Endothelial cell of umbilical vein (primary cell): ENCODE data around the gene MIXL1. TPM values are rescaled to one million over a fixed set of nuclear protein-coding genes. Genes with fewer than 3 reads are reported as not detected.

Experiments used
- Bru-seq: library from RNA; stranded (reverse); fragments of 400-500 nt; gene quantifications from one replicate; lab custom pipeline; 2021; lab: Mats Ljungman, UMichigan
- BruChase-seq, 2 experiments: library from RNA; stranded (reverse); fragments of 400-500 nt; gene quantifications; one replicate each; lab custom pipeline; 2021; lab: Mats Ljungman, UMichigan
- BruUV-seq: library from RNA; stranded (reverse); fragments of 400-500 nt; replicated peaks from 2 replicates; lab custom pipeline; 2021; lab: Mats Ljungman, UMichigan
- CTCF ChIA-PET: fragments of 300-600, 350-600 bp; sonication (Branson Sonifier 250); formaldehyde crosslinking; loops from one replicate; lab custom pipeline; 2021; ENCODE audit warnings: antibody characterized with exemption, inconsistent platforms; lab: Charles Lee
- POLR2A ChIA-PET: fragments of 300-600, 350-600 bp; sonication (Branson Sonifier 250); formaldehyde crosslinking; loops from one replicate; lab custom pipeline; 2021; ENCODE audit warnings: antibody characterized with exemption, inconsistent platforms; lab: Charles Lee
- DNase-seq: peaks from one replicate; pipeline ENCODE4 v3.0.0-alpha.2; 2011; ENCODE audit warnings: low read depth, low spot score
- FAIRE-seq: peaks from 2 replicates; lab custom pipeline; 2011; peaks lifted over from hg19 to GRCh38; lab: Jason Lieb, UNC
- H2AFZ ChIP-seq: 2 replicates; pipeline ENCODE4 v1.6.0; 2012; ENCODE audit warnings: low read depth, low read length, control low read depth, inconsistent platforms
- H3K27ac ChIP-seq: 2 replicates; pipeline ENCODE4 v1.5.1; 2011; ENCODE audit warnings: low read depth, mild to moderate bottlenecking, control low read depth, low read length, moderate library complexity; ENCODE audit not compliant: insufficient read depth
- H3K27me3 ChIP-seq, 2 experiments: 2 replicates each; pipeline versions ENCODE4 v1.6.0 to v1.6.1; 2011; ENCODE audit warnings: low read length in 2 of 2, mixed read lengths in 1 of 2; ENCODE audit not compliant: control insufficient read depth in 2 of 2, insufficient read depth in 2 of 2
- H3K36me3 ChIP-seq, 2 experiments: 2 replicates in 1 of 2; 3 replicates in 1 of 2; pipeline ENCODE4 v1.5.1; 2011; ENCODE audit warnings: low read length in 2 of 2, mild to moderate bottlenecking in 1 of 2, moderate library complexity in 1 of 2; ENCODE audit not compliant: control insufficient read depth in 2 of 2, insufficient read depth in 2 of 2; ENCODE audit errors: extremely low read depth in 1 of 2
- H3K4me1 ChIP-seq: 3 replicates; pipeline ENCODE4 v1.5.1; 2011; ENCODE audit warnings: mild to moderate bottlenecking, low read length; ENCODE audit not compliant: control insufficient read depth, insufficient read depth; ENCODE audit errors: extremely low read depth
- H3K4me2 ChIP-seq: 2 replicates; pipeline ENCODE4 v1.6.1; 2011; ENCODE audit warnings: low read length, control low read depth, mixed read lengths; ENCODE audit not compliant: insufficient read depth
- H3K4me3 ChIP-seq, 3 experiments: fragments of 200-600 bp in 1 of 3; sonication (generic), shearing (Covaris generic) in 1 of 3; replicated peaks in 1 of 3; 2 replicates each; pipeline ENCODE4 v1.5.1; 2011 to 2016; ENCODE audit warnings: control low read depth in 3 of 3, low read length in 3 of 3, mild to moderate bottlenecking in 2 of 3, inconsistent platforms in 1 of 3, low read depth in 1 of 3, moderate library complexity in 1 of 3; ENCODE audit not compliant: insufficient read depth in 1 of 3
- H3K79me2 ChIP-seq: 2 replicates; pipeline ENCODE4 v1.6.0; 2012; ENCODE audit warnings: low read length, inconsistent platforms; ENCODE audit not compliant: control insufficient read depth, insufficient read depth
- H3K9ac ChIP-seq: replicated peaks from 2 replicates; pipeline ENCODE3; 2011; ENCODE audit warnings: low read length, control low read depth; ENCODE audit not compliant: insufficient read depth; ENCODE audit errors: extremely low read depth
- H3K9me1 ChIP-seq: replicated peaks from 3 replicates; pipeline ENCODE4 v1.6.0; 2011; ENCODE audit warnings: mild to moderate bottlenecking, low read length; ENCODE audit not compliant: control insufficient read depth, insufficient read depth; ENCODE audit errors: extremely low read depth
- H3K9me3 ChIP-seq: replicated peaks from 2 replicates; pipeline ENCODE4 v1.5.1; 2012; ENCODE audit warnings: low read length, inconsistent platforms; ENCODE audit not compliant: control insufficient read depth, insufficient read depth
- H4K20me1 ChIP-seq: replicated peaks from 2 replicates; pipeline ENCODE3; 2011; ENCODE audit warnings: mild to moderate bottlenecking, low read length; ENCODE audit not compliant: control insufficient read depth, insufficient read depth; ENCODE audit errors: extremely low read depth
- EZH2 ChIP-seq: IDR thresholded peaks from 2 replicates; pipeline ENCODE4 v1.6.1; 2012; ENCODE audit warnings: borderline replicate concordance, low read depth, mild to moderate bottlenecking, moderate library complexity, low read length, inconsistent platforms; ENCODE audit not compliant: severe bottlenecking
- FOS ChIP-seq: IDR thresholded peaks from 2 replicates; pipeline ENCODE4 v1.6.1; 2011; ENCODE audit warnings: mild to moderate bottlenecking, low read length, moderate library complexity, borderline replicate concordance; ENCODE audit not compliant: insufficient read depth
- GATA2 ChIP-seq: IDR thresholded peaks from 2 replicates; pipeline ENCODE4 v1.7.0; 2011; ENCODE audit warnings: low read depth, mild to moderate bottlenecking, moderate library complexity, mixed read lengths, low read length; ENCODE audit not compliant: insufficient read length, insufficient read depth
- JUN ChIP-seq: IDR thresholded peaks from 2 replicates; pipeline ENCODE4 v1.6.1; 2011; ENCODE audit warnings: borderline replicate concordance, low read depth; ENCODE audit not compliant: insufficient read length, insufficient read depth
- MAX ChIP-seq: IDR thresholded peaks from 2 replicates; pipeline ENCODE4 v1.6.1; 2011; ENCODE audit not compliant: insufficient read depth, insufficient read length
- MYC ChIP-seq: IDR thresholded peaks from one replicate; pipeline ENCODE4 v1.6.1; 2011; ENCODE audit warnings: mild to moderate bottlenecking, low read depth, low read length
- POLR2A ChIP-seq: IDR thresholded peaks from 2 replicates; pipeline ENCODE4 v1.6.1; 2012; ENCODE audit warnings: low read depth, mild to moderate bottlenecking, control low read depth, low read length
- POLR2AphosphoS5 ChIP-seq: IDR thresholded peaks from 2 replicates; pipeline ENCODE4 v1.6.1; 2012; ENCODE audit warnings: low read depth, mild to moderate bottlenecking, control low read depth, low read length, moderate library complexity; ENCODE audit not compliant: insufficient read depth
- dilution Hi-C: fragments of 300-500 bp; cut with MboI; formaldehyde crosslinking; loops from one replicate; pipeline ENCODE4 v1.15.0; 2019; ENCODE audit warnings: low sequenced_read_pairs; ENCODE audit not compliant: extremely low pct_ligation_motif_present
- intact Hi-C: fragments of 100-400 bp; cut with micrococcal nuclease; formaldehyde crosslinking; loops from one replicate; pipeline ENCODE4 v1.10.0; 2022
- long read RNA-seq: library from polyadenylated mRNA; stranded (forward); transcript quantifications from one replicate; pipeline ENCODE4 v2.0.0, GENCODE V29; 2021
- polyA minus RNA-seq, 3 experiments: library from RNA; depleted of rRNA, polyadenylated mRNA; stranded (reverse); fragments of >200 nt; gene quantifications; 1 replicate in 1 of 3; 2 replicates in 2 of 3; pipeline ENCODE4 v1.2.3, GENCODE V29; 2011
- polyA plus RNA-seq, 4 experiments: library from polyadenylated mRNA; depleted of rRNA in 3 of 4; stranded (reverse) in 3 of 4; unstranded in 1 of 4; fragments of >200 nt; gene quantifications; 2 replicates each; pipeline versions ENCODE4 v1.2.1 to v1.2.3, GENCODE V29; 2011 to 2012; ENCODE audit warnings: missing spikeins in 1 of 4
- total RNA-seq: library from RNA; stranded (reverse); gene quantifications from 2 replicates; pipeline ENCODE4 v1.2.3, GENCODE V29; 2021
- TF ChIP-seq, protein P1 (sequence below), 2 donors: IDR thresholded peaks; 1 replicate in 1 of 2; 2 replicates in 1 of 2; pipeline ENCODE4 v1.5.1; 2011; ENCODE audit warnings: low read length in 2 of 2, mild to moderate bottlenecking in 2 of 2, moderate library complexity in 2 of 2, control low read depth in 1 of 2, inconsistent platforms in 1 of 2, low read depth in 1 of 2; ENCODE audit not compliant: insufficient read depth in 1 of 2; ENCODE audit errors: extremely low read depth in 1 of 2

MIXL1 gene
- total RNA-seq (1.2 TPM in 2 replicates), polyA plus RNA-seq (0.58 and 0.75 TPM in 2 replicates), polyA minus RNA-seq (1.5 and 2.0 TPM in 2 replicates), Bru-seq, nascent RNA (percentile 19 among the genes with signal in this experiment), BruChase-seq, experiment 1, labeled RNA remaining after a 6-hour chase (percentile 23 among the genes with signal in this experiment), BruChase-seq, experiment 2, labeled RNA remaining after a 2-hour chase (percentile 34 among the genes with signal in this experiment)
- polyA plus RNA-seq (2011; cell fraction: cytosol; rRNA removed): 0.56 and 0.72 TPM in 2 replicates
- 0.14 TPM in 1 of 2 replicates, not detected in the other for polyA plus RNA-seq (2011; cell fraction: nucleus; rRNA removed)
- polyA plus RNA-seq (2012): 0.29 and 0.46 TPM in 2 replicates
- polyA minus RNA-seq (2011; cell fraction: cytosol; rRNA and poly(A)+ RNA removed): not detected
- 0.63 and 0.82 TPM in 2 replicates for polyA minus RNA-seq (2011; cell fraction: nucleus; rRNA and poly(A)+ RNA removed)
- long read RNA-seq, partial matches to known transcripts: 0 of 2 reads
- long read RNA-seq, other reads (novel, unspliced or antisense): 0 of 2 reads

- no peaks in the 10 kb centered on the region for H3K9me3 ChIP-seq
- no peaks in the 10 kb centered on the region for H3K9me1 ChIP-seq
- TF ChIP-seq MYC: no peak
- no peak for TF ChIP-seq MAX
- no peak for TF ChIP-seq JUN
- TF ChIP-seq, protein P1, sequence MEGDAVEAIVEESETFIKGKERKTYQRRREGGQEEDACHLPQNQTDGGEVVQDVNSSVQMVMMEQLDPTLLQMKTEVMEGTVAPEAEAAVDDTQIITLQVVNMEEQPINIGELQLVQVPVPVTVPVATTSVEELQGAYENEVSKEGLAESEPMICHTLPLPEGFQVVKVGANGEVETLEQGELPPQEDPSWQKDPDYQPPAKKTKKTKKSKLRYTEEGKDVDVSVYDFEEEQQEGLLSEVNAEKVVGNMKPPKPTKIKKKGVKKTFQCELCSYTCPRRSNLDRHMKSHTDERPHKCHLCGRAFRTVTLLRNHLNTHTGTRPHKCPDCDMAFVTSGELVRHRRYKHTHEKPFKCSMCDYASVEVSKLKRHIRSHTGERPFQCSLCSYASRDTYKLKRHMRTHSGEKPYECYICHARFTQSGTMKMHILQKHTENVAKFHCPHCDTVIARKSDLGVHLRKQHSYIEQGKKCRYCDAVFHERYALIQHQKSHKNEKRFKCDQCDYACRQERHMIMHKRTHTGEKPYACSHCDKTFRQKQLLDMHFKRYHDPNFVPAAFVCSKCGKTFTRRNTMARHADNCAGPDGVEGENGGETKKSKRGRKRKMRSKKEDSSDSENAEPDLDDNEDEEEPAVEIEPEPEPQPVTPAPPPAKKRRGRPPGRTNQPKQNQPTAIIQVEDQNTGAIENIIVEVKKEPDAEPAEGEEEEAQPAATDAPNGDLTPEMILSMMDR (IDR thresholded peaks at IDR 0.05; ENCODE audit: extremely low read depth in 1 of 2, insufficient read depth in 1 of 2, low read depth in 1 of 2, low read length in 2 of 2): no peak
- TF ChIP-seq FOS: no peak
- TF ChIP-seq POLR2AphosphoS5: no peak
- TF ChIP-seq POLR2A: no peak
- TF ChIP-seq EZH2: no peak
- no peak for TF ChIP-seq GATA2
- H3K9ac ChIP-seq: no peak within 1 kb of the TSS
- H3K27me3 ChIP-seq: no peaks in the 10 kb centered on the region
- H2AFZ ChIP-seq: peak within 1 kb of the TSS; percentile 91
- no peak within 1 kb of the TSS for H3K27ac ChIP-seq
- DNase-seq (no peak), FAIRE-seq (no peak)
- H4K20me1 ChIP-seq: no peaks in the 10 kb centered on the region
- intact Hi-C loops: no loop called here
- no TSS peak for BruUV-seq
- POLR2A ChIA-PET: interaction anchor here (0.5 kb wide), 1 partner anchor 301 kb away, joined by 3 read pairs; no protein-coding TSS in a partner anchor
- dilution Hi-C loops: no loop called here
- peaks cover 3% of the 10 kb centered on the region for H3K4me1 ChIP-seq
- H3K36me3 ChIP-seq: no peaks in the 10 kb centered on the region
- CTCF ChIA-PET: interaction anchor here (0.7 to 1.7 kb wide), 3 partner anchors 26 to 98 kb away, joined by 4 to 9 read pairs (median 4); no protein-coding TSS in a partner anchor
- H3K4me3 ChIP-seq: peak within 1 kb of the TSS; percentile 43 to 55 (median 50)
- H3K79me2 ChIP-seq: no peaks in the 10 kb centered on the region
- peak within 1 kb of the TSS; percentile 58 for H3K4me2 ChIP-seq
These were observed at the start of gene MIXL1 for GRCh38 chr1:226223157-226223785. TSS of gene MIXL1 (plus strand) at chr1:226223664. CDS start at chr1:226223682, 18 bp downstream.
